ENCODE measurements around the gene GNB1L.

GNB1L gene

GRCh38 chr22:19862619-19863246 lies 8.1 kb upstream of the GNB1L start:
- no peak for DNase-seq (ENCODE audit: low read depth)

- no peak for DNase-seq (ENCODE audit: low read depth)
Measured at GRCh38 chr22:19859861-19860510, 5.3 kb upstream of the GNB1L start.

GRCh38 chr22:19857382-19857781 lies 2.7 kb upstream of the GNB1L start:
- no peak for DNase-seq (ENCODE audit: low read depth)

GRCh38 chr22:19855504-19856409 lies 1.1 kb upstream of the GNB1L start:
- peak; percentile 38 for DNase-seq (ENCODE audit: low read depth)

- DNase-seq (ENCODE audit: low read depth) = no peak
Measured at GRCh38 chr22:19853879-19854777, 546 bp downstream of the GNB1L start.

- DNase-seq (ENCODE audit: low read depth) = no peak
Measured at GRCh38 chr22:19853058-19853878, 1.4 kb downstream of the GNB1L start.

GRCh38 chr22:19852177-19852781 lies 2.4 kb downstream of the GNB1L start:
- DNase-seq (ENCODE audit: low read depth) = no peak

GRCh38 chr22:19851291-19852176 lies 3.1 kb downstream of the GNB1L start:
- no peak for DNase-seq (ENCODE audit: low read depth)

- no peak for DNase-seq (ENCODE audit: low read depth)
Measured at GRCh38 chr22:19850763-19851109, 3.9 kb downstream of the GNB1L start.

GRCh38 chr22:19849835-19850762 lies 4.6 kb downstream of the GNB1L start:
- DNase-seq (ENCODE audit: low read depth) = no peak

- DNase-seq (ENCODE audit: low read depth) = no peak
Measured at GRCh38 chr22:19848298-19849224, 6.1 kb downstream of the GNB1L start.

GRCh38 chr22:19847345-19847632 lies 7.4 kb downstream of the GNB1L start:
- DNase-seq (ENCODE audit: low read depth) = no peak

GRCh38 chr22:19846620-19847344 lies 7.9 kb downstream of the GNB1L start:
- DNase-seq (ENCODE audit: low read depth) = no peak

- DNase-seq (ENCODE audit: low read depth) = no peak
Measured at GRCh38 chr22:19845054-19845722, 9.5 kb downstream of the GNB1L start.

- no peak for DNase-seq (ENCODE audit: low read depth)
Measured at GRCh38 chr22:19844377-19845053, 10.2 kb downstream of the GNB1L start.

GRCh38 chr22:19843857-19844376 lies 10.8 kb downstream of the GNB1L start:
- DNase-seq (ENCODE audit: low read depth) = no peak

Data from stimulated activated CD8-positive, alpha-beta memory T cell treated with anti-CD3 and anti-CD28 coated beads, Interleukin-7, amount 100 ng/mL, for 24 hours (primary cell).